Activated CD4-positive, CD25-positive, alpha-beta regulatory T cell treated with anti-CD3 and anti-CD28 coated beads, Interleukin-2, amount 50 U/mL, for 16 hours (primary cell): ENCODE results near the gene PCTP.

ENCODE experiments used
- DNase-seq: peaks from one replicate; pipeline ENCODE4 v3.0.0-alpha.2; 2020; ENCODE audit warnings: low read depth, low spot score

Gene PCTP

DNA sequence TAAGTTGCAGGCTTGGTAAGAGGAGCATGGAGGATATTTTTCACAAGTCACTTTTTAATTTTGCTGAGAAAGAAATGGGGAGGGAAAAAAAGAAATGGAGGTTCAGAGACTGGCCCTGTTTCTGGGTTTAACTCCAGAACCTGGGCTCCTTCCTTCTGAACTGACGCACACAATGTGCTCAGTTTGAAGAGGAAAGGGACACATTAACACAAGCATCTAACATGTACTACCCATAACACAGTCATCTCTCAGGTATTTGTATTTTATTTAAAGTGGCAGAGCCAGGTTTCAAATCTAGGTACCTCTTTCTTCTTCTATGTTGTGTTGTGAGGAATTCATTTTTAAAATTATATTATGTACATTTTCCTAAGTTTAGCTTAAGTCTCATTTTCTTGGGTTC, 22.9 kb upstream of the PCTP start:
- no peak for DNase-seq

DNA sequence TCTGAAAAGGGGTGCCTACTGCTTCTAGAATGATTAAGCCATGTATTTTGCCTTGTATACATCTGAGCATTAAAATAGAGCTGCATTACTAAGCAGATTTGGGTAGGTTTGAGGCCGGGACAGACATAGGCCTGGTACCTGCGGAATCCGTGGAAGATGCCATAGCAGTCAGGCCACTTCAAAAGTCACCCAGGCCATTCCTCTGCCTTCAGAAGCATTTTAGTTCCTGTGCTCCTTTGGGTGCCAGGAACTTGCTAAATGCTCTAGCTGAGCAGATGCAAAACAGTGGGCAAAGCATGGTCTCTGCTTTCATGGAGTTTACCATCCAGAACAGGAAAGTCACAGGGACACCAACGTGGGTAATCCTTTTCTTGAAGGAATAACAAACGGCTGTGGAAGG, 22.5 kb upstream of the PCTP start:
- no peak for DNase-seq

DNA sequence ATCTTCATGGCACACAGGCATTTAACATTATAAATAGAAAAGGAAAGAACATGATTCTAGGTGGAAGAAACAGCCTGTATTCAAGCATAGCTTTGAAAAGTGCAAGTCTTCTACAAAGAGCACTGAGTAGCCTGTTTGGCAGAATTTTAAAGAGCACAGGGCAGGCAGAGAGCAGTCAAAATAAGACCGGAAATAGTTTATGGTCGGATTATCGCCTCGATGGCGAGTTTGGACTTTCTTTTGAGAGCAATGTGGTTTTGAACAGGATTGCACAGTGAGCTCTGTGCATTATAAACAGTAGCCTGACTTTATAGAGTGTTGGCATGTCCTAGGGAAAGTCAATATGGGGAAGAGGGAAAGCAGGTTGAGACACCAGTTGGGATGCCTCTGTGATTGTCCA, 22.0 kb upstream of the PCTP start:
- DNase-seq, result no peak

DNA sequence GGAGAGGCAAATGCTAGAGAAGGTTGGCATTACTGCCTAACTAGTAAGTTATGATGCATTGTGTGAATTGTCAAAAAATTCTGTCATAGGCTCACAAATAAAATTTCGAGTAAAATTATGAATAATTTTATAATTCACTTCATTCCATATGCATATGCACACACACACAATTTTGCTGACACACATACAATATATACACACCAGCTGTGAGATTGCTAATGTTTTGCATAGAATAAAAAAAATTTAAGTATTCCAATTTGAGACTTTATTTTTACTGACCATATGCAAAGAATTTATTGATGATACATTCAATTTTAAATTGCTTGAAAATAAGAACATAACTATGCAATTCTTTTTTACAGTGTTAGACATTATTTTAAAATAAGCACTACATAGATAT, 21.4 kb upstream of the PCTP start:
- DNase-seq, result no peak

DNA sequence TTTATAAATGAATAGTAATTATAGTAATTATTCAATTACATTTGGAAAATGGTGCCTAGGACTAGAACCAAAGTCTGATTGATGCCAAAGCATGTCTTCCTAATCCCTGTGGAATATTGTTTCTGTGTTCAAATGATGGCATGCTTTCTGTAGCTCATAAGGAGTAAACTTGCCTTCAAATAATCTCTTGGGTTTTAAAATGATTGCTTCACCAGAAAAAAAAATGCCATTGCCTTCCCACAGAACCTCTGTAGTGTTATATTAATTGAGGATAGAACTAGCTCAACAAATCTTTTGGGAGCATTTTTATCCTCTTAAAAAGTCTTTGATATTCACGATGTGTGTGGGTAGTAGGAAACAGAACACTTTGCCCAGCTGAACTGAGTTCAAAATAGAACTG, 20.5 kb upstream of the PCTP start:
- no peak for DNase-seq

DNA sequence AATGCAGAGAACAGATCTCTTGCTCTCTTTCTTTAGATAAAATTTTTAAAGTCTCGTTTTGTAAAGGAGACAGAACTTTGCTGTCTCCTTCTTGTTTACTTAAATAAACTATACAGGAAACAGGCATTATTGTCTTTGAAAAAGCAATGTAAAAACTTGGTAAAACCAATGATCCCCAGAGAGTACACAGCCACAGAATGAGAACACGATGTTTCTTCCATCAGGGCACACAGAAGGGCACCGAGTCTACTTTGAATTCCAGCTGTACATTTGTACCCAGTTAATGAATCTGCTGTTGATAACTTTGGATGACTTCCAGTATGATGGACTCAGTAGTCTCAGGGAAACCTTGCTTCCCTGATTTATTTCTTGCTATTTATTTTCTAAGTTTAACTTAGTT, 20.0 kb upstream of the PCTP start:
- DNase-seq, result no peak

DNA sequence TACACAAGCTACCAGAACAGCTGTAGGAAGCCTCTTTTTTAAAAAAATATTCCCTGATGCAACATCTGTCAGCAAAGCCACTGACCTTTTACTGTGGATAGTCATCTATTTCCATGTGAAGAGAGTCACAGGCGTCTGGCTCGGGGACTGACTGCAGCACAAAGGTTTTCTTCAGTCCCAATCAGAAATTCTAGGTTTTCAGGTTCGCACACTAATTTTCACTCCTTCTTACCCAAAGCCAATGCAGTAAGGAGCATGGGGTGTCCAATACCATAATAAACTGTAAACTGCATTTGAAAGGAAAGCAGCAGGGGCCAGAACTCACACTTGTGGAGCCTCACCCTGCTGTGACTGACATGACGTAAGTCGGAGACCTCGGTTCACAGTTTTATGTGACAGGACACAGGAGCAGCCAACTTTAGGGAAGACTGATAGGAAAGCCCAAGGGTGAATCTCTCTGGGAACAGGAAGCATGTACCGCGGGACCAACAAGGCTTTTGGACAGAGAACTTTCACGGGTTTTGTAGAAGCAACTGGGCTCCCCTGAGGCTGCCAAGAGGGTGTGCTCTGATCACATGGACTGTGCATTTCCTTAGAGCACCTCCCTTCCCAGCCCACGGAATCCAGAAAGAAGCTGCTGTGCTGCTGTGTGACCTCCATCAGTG, 19.1 kb upstream of the PCTP start:
- no peak for DNase-seq

DNA sequence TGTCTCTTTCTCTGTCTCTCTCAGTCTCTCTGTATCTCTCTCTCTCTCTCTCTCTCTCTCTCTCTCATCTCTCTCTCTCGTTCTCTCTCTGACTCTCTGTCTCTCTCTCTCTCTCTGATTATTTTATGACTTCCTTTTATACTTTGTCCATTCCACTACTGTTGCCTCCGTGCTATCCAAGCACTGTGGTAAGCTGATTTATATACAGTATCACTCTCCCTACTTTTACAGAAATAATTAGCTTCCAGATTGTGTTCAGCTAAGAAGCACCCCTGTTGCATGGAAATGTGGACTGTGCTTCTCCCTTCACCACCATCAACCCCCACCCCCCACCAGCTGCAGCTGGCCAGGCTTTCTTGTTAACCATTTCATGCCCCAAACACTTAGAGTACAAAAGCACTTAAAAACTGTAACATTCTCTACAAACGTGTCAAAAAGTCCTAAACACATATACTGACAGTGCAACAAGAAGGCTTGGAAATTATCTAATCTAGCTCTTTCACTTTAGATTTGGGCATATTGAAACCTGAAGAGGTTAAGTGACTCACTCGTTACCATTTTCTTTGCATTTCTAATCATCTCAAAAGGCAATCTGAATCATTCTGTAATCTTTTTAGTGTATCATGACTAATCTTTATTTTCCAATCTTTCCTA, 16.6 kb upstream of the PCTP start:
- no peak for DNase-seq

DNA sequence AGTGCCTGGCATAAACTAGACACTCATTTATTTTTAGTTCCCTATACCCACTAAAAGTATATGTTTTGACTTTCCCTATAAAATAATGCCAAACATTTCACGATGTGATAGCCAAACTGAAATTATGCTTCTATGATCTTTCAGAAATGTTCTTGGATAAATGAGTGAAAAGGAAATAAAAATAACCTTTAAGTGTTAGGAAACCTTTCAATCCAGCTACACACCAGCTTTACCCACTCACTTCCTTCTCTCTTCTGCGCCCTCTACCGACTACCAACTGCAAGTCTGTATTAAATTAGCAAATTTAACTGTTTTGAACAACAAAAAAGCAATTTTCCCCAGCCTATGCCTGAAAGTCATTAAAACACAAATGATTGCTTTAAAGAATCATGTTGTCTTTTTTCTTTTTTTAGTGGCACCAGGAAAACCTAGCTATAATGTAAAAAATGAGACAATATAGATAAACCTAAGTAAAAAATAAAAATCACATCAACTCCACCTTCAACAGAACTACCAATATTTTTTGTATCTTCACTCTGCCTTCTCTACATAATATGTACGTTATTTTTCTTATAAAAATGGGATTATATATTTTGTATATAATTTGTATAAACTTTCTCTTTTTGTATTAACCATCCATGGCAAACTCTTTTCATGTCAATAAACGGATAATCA, 15.0 kb upstream of the PCTP start:
- no peak for DNase-seq

DNA sequence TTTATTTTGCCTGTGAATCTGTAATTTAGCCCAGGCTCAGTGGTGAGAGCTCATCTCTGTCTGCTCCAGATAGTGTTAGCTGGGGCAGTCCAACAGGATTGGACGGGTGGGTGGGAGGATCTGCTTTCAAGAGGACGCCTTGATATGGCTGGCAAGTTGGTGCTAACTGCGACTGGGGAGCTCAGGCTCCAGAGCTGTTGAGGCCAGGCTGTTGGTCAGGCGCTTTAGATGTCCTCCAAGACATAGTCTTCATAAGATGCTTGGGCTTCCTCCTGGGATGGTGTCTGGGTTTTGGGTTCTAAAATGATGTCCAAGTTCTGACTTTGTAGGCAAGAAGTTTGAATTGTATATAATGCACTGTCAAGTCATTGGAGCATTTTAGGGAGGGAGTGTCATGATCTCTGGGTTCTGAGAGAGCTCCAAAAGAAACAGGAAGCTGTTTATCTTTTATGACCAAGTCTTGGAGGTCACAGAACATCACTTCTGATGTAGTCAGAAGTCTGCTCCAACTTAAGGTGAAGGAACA, 12.8 kb upstream of the PCTP start:
- no peak for DNase-seq

DNA sequence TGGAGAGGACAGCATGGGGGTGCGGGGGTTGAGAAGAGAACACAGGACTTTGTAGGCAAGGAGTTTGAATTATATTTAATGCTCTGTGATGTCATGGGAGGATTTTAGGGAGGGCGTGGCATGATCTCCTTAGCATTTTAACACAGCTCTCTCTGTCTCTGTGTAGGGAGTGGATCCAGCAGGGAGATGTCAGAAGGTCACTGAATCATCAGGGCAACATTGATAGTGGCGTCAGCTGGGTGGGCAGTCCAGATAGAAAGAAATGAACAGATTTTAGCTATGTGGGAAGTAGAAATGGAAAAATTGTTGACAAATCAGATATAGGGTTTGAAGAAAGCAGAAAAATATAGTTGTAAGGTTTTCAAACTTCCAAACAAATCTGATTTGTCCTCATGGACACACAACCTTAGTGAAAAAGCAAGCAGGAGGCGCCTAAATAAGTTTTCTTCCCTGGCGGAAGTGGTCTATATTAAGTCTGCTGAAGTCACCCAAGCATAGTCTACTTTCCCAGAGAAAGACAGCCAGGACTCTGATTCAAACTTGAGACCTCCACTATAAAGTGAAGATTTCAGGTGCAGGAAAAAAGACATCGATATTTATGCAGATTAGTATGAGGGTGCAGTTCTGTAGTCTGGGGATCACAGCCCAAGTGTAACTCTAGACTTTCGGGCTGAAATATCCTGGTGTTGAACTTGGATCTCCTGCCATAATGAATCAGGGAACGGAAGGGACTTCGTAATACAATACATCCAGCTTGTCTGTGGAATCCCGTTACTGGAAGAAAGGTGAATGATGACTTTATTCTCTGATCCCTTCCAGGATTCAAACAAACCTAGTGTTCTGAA, 10.1 kb upstream of the PCTP start:
- DNase-seq, result no peak

DNA sequence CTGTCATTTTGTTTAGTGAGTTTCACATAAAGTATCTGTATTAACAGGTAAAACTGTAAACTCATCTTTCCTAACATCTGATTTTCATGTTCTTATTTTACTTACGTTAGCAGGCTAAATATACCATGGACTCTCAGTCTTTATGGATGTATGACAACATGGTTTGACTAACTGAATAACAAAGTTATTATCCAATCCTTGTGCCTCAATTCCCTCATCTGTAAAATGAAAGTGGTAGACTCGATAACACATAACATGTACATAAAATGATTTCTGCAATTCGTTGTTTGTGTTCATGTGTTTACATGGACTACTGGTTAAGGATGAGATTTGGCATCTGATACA, 9.5 kb upstream of the PCTP start:
- DNase-seq, result no peak

DNA sequence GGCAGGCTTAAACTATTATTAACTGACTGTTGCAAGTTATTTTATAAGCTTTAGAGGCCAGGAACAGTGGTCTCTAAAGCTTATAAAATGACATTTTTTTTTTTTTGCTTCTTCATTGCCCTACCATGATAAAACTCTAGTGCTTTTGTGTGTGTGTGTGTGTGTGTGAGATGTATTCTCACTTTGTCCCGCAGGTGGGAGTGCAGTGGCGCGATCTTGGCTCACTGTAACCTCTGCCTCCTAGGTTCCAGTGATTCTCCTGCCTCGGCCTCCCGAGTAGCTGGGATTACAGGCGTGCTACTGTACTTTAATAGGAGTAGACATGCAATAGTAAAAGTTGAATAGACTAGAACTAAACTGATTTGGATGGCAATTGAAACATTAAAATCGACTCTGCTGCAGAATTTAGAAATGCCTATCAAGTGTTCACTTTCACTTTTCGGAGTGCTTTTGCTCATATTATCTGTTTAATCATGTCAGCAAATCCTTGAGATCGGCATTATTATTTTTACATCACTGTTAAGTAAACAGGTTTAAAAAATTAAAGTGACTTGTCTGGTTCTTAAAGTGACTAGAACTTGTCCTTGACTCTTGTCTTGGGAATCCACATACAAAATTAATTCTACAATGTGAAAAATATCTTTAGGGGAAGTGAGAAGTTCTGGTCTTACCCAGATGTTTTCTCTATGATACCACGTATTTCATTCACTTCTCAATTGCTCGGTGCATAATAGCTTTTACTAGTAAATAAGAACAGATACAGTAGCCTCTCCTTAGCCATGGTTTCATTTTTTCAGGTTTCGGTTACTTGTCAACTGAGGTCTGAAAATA, 8.4 kb upstream of the PCTP start:
- no peak for DNase-seq

DNA sequence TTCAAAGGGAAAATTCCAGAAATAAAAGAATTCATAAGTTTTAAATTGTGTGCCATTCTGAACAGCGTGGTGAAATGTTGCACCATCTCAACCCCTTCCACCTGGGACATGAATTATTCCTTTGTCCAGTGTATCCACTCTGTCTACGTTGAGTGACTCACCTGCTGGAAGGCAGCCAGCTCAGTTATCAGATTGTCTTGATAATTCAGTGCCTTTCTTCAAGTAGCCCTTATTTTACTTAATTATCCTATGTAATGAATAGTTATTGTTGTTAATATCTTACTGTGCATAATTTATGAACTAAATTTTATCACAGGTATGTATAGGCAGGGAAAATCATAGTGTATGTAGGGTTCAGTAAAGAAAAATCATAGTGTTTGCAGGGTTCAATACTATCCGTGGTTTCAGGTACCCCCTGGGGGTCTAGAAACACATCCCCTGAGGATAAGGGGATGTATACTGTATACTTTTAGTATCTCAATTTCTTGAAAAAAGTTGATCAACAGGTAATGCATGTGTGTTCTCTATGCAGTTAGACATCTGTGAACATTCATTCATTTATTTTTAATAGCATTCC, 7.7 kb upstream of the PCTP start:
- DNase-seq, result no peak

DNA sequence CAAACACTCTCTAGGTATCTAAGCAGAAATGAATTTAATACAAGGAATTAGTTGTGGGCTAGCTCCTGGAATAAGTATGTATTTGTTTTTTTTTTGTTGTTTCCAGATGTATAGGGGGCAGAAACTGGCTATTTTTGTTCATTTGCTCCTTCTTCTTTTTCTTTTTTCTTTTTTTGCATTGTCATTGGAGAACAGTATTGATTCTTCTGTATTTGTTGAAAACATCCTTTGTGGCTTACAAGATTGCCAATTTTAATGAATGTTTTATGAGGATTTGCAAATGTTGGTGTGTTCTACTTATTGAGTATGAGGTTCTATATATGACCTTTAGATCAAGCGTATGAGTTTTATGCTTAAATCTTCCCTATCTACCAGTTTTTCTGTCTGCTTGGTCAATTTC, 5.6 kb upstream of the PCTP start:
- no peak for DNase-seq

DNA sequence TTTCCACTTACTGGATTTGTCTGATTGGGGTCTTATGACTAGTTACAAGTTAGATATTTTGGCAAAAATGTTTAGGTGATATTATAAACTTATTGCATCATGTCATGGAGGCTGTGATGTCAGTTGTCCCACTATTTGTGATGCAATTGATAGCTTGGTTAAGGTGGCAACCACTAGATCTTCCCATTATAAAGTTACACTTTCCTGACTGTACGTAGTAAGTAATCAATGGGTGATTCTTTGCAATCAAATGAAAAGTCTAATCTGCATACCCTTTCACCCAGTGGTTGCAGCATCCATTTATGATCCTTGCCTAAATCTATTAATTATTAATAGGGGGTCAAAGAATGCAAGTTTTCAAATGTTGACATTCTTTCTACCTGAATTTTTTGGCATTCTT, 4.4 kb upstream of the PCTP start:
- DNase-seq, result no peak

DNA sequence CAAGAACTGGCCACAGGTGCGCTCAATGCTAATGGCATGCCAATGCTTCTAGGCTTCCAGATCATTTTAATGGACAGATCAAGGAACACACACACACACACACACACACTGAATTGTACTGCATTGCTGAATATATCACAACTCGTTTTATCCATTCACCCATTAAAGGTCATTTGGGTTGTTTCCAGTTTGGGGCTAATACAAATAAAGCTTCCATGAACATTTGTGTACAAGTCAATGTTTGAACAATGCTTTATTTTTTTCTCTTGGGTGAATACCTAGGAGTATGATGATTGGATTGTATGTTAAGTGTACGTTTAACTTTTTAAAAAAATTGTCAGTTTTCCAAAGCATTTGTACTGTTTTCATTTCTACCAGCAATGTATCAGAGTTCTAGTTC, 3.6 kb upstream of the PCTP start:
- no peak for DNase-seq

DNA sequence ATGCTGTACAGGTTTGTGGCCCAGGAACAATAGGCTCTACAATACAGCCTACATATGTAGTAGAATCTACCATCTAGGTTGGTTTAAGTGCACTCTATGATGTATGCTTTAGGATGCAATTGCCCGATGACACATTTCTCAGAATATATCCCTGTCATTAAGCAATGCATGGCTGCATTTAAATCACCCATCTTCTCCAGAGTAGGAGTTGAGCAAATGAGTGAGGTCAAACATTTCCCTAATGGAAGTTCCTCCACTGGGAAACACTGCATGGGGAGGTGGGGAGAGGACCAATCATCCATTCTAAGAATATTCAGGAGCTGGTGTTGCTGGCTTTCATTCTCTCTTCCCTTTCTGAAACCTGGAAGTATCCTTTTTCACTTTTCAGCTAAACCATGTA, 2.0 kb upstream of the PCTP start:
- no peak for DNase-seq

DNA sequence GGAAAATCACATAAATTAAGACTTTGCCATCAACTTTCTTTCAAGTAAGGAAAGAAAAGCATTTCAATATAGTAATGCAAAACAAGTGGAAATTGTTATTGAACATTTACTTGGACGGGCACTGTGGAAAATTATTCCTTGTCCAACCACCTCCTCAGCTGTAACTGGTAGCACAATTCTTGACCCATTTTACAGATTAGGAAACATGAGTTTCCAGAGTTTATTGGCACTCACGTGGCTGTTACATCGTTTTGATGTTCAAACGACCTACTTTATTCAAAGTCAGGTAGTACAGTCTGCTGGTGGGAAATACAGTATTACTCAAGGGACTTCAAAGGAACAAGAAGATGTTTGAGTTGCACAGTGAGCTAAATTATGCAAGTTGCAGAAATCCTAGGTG, 866 bp upstream of the PCTP start:
- no peak for DNase-seq

DNA sequence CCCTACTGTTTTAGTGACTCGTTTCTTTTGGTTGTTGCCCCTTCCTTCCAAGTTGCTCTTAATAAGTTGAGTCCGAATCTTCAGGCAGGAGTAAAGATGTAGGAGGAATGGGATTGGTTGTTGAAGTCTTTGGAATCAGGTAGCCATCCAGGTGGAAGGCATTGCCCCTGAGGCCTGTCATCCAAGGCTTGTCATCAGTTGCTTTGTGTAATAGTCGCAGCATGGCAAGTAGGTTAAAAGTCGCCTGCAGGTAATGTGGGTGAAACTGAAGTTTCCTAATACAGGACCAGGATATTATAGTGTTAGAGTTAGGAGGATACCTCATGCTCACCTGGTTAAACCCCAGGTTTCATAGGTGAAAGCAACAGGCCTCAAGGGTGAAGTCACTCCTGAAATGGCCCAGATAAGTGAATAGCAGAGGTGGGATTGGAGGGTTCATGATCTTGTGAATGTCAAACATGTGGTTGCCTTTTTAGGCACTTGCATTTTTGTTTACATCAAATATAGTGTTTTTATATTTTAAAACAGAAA, 934 bp downstream of the PCTP start:
- no peak for DNase-seq

DNA sequence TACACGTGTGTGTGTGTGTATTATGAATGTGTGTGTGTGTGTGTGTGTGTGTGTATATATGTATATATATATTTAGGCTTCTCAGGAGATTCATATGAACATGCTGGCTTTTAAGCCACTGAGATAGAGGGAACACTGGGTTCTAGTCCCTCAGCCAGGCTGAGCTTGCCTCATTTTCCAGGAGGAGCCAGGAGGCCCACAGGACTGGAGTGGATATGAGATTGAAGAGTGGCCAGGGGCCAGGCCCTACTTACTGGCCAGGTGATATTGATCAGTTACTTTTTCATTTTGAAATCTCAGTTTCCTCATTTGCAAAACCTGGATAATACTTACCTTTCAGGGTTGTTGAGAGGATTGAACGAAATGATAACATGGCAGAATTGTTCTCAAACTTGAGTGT, 5.8 kb downstream of the PCTP start:
- no peak for DNase-seq
